ENCODE results near the gene OR1J2.

Gene OR1J2

GRCh38 chr9:122552812-122553211, 42.2 kb downstream of the OR1J2 start, which contains the start of gene OR1N2:
Gene OR1N2, plus strand, starts transcription at chr9:122553112. Its CDS starts 100 bp downstream, at chr9:122553212.
- DNase-seq: no peak

Measured in stimulated activated CD4-positive, alpha-beta T cell treated with anti-CD3 and anti-CD28 coated beads, Interleukin-4, amount 100 ng/mL, for 1 hour (primary cell).